RWPE2 (cell line): ENCODE results near the gene SH3D19.

Experiments
- ATAC-seq: fragments of 200-7000 bp; cut with Tn5 transposase; 3 replicates; pipeline ENCODE4 v1.9.1; 2021; ENCODE audit warnings: low read depth
- DNase-seq: peaks from one replicate; pipeline ENCODE4 v3.0.0-alpha.2; 2020; ENCODE audit warnings: low spot score
- H3K27ac ChIP-seq: fragments of 450-650 bp; 2 replicates; pipeline ENCODE4 v1.5.1; 2017; ENCODE audit warnings: mild to moderate bottlenecking; ENCODE audit not compliant: poor library complexity, severe bottlenecking
- H3K27me3 ChIP-seq: fragments of 250-450 bp; sonication (Bioruptor Pico); 2 replicates; pipeline ENCODE4 v1.5.1; 2021; ENCODE audit warnings: mild to moderate bottlenecking, moderate library complexity; ENCODE audit not compliant: insufficient read depth, poor library complexity, severe bottlenecking
- H3K36me3 ChIP-seq: fragments of 250-450 bp; sonication (Bioruptor Pico); 2 replicates; pipeline ENCODE4 v1.5.1; 2020; ENCODE audit warnings: low read depth, mild to moderate bottlenecking, moderate library complexity
- H3K4me1 ChIP-seq: fragments of 250-450 bp; sonication (Bioruptor Pico); 2 replicates; pipeline ENCODE4 v1.5.1; 2021; ENCODE audit warnings: mild to moderate bottlenecking, moderate library complexity; ENCODE audit not compliant: insufficient read depth, poor library complexity, severe bottlenecking
- H3K4me3 ChIP-seq: fragments of 250-450 bp; sonication (Bioruptor Pico); 2 replicates; pipeline ENCODE4 v1.5.1; 2021; ENCODE audit warnings: mild to moderate bottlenecking, moderate library complexity; ENCODE audit not compliant: severe bottlenecking
- H3K9me3 ChIP-seq: fragments of 250-450 bp; sonication (Bioruptor Pico); 2 replicates; pipeline ENCODE4 v1.5.1; 2021; ENCODE audit warnings: mild to moderate bottlenecking, moderate library complexity; ENCODE audit not compliant: severe bottlenecking
- CTCF ChIP-seq: fragments of 450-650 bp; IDR thresholded peaks from one replicate; pipeline ENCODE4 v1.5.1; 2017; ENCODE audit warnings: mild to moderate bottlenecking, moderate library complexity; ENCODE audit not compliant: poor library complexity, severe bottlenecking

Gene SH3D19

GRCh38 chr4:151344948-151345347, 19.5 kb upstream of the SH3D19 start:
- Histone ChIP-seq H3K27ac (no peak overlapping the region), H3K36me3 (no peaks in the 10 kb centered on the region), H3K4me1 (no peaks in the 10 kb centered on the region), H3K4me3 (no peak overlapping the region), H3K27me3 (no peaks in the 10 kb centered on the region), H3K9me3 (no peaks in the 10 kb centered on the region)
- TF ChIP-seq CTCF = no peak
- ATAC-seq (no peak), DNase-seq (no peak)

- TF ChIP-seq CTCF = no peak
- DNase-seq (no peak), ATAC-seq (no peak)
- H3K27ac ChIP-seq = no peak overlapping the region
- no peaks in the 10 kb centered on the region for H3K4me1 ChIP-seq
- no peaks in the 10 kb centered on the region for H3K27me3 ChIP-seq
- no peaks in the 10 kb centered on the region for H3K36me3 ChIP-seq
- no peaks in the 10 kb centered on the region for H3K9me3 ChIP-seq
- no peak overlapping the region for H3K4me3 ChIP-seq
These were observed 15.5 kb upstream of the SH3D19 start for GRCh38 chr4:151340751-151341385.

GRCh38 chr4:151339467-151339866, 14.1 kb upstream of the SH3D19 start:
- DNase-seq (no peak), ATAC-seq (0 out of 3 replicates have a peak, but pooled peaks have one; percentile 38)
- no peak for TF ChIP-seq CTCF
- Histone ChIP-seq H3K9me3 (no peaks in the 10 kb centered on the region), H3K4me1 (no peaks in the 10 kb centered on the region), H3K27ac (no peak overlapping the region), H3K27me3 (no peaks in the 10 kb centered on the region), H3K36me3 (no peaks in the 10 kb centered on the region), H3K4me3 (no peak overlapping the region)

- Histone ChIP-seq H3K27ac (peak overlapping the region; percentile 62), H3K27me3 (no peaks in the 10 kb centered on the region)
- TF ChIP-seq CTCF = no peak
These were observed 6.1 kb upstream of the SH3D19 start for GRCh38 chr4:151331276-151332042.

More at GRCh38 chr4:151331276-151332042, 6.1 kb upstream of the SH3D19 start:
- DNase-seq (no peak), ATAC-seq (peak; percentile 97)
- no peaks in the 10 kb centered on the region for H3K9me3 ChIP-seq
- H3K36me3 ChIP-seq = no peaks in the 10 kb centered on the region
- H3K4me3 ChIP-seq = no peak overlapping the region
- H3K4me1 ChIP-seq = peaks cover 25% of the 10 kb centered on the region
